Neural cell (in vitro differentiated cells): Measurements from ENCODE around the gene NDRG2. TPM values are rescaled to one million over a fixed set of nuclear protein-coding genes. Genes with fewer than 3 reads are reported as not detected.

ENCODE experiments used
- H2AFZ ChIP-seq: fragments of 200-600, 300-800 bp; sonication (generic), shearing (Covaris generic); 2 replicates; pipeline ENCODE4 v1.6.0; 2014; ENCODE audit warnings: low read depth, mild to moderate bottlenecking, antibody characterized with exemption, low read length, moderate library complexity
- H3F3A ChIP-seq: fragments of 200-600 bp; shearing (Covaris generic); 2 replicates; pipeline ENCODE4 v1.6.1; 2016; ENCODE audit warnings: mild to moderate bottlenecking, moderate library complexity, mixed read lengths, antibody characterized with exemption, low read length; ENCODE audit not compliant: insufficient read depth, poor library complexity, severe bottlenecking
- H3K27ac ChIP-seq: fragments of 200-600, 300-800 bp; sonication (generic), shearing (Covaris generic); 2 replicates; pipeline ENCODE4 v1.5.1; 2014; ENCODE audit warnings: mild to moderate bottlenecking, low read length, moderate library complexity
- H3K27me3 ChIP-seq: fragments of 300-800, 200-600 bp; sonication (generic), shearing (Covaris generic); 2 replicates; pipeline ENCODE4 v1.6.0; 2014; ENCODE audit warnings: mild to moderate bottlenecking, low read depth, low read length, moderate library complexity; ENCODE audit not compliant: insufficient read depth
- H3K36me3 ChIP-seq: fragments of 300-800, 200-600 bp; sonication (generic), shearing (Covaris generic); 2 replicates; pipeline ENCODE4 v1.5.1; 2014; ENCODE audit warnings: mild to moderate bottlenecking, antibody characterized with exemption, low read length, moderate library complexity; ENCODE audit not compliant: insufficient read depth
- H3K4me2 ChIP-seq: fragments of 300-800, 200-600 bp; sonication (generic), shearing (Covaris generic); 2 replicates; pipeline ENCODE4 v1.6.0; 2014; ENCODE audit warnings: mild to moderate bottlenecking, low read length
- H3K4me3 ChIP-seq: fragments of 300-800, 200-600 bp; sonication (generic), shearing (Covaris generic); 2 replicates; pipeline ENCODE4 v1.5.1; 2014; ENCODE audit warnings: mild to moderate bottlenecking, low read length, moderate library complexity
- H3K79me2 ChIP-seq: fragments of 200-600 bp; shearing (Covaris generic); replicated peaks from 2 replicates; pipeline ENCODE4 v1.6.0; 2014; ENCODE audit warnings: mild to moderate bottlenecking, low read length, moderate library complexity; ENCODE audit not compliant: insufficient read depth
- H3K9ac ChIP-seq: fragments of 300-800, 200-600 bp; sonication (generic), shearing (Covaris generic); 2 replicates; pipeline ENCODE4 v1.6.1; 2016; ENCODE audit warnings: mild to moderate bottlenecking, low read length, mixed read lengths
- H3K9me2 ChIP-seq: fragments of 200-600 bp; shearing (Covaris generic); 2 replicates; pipeline ENCODE4 v1.6.1; 2016; ENCODE audit warnings: mild to moderate bottlenecking, low read length, mixed read lengths; ENCODE audit not compliant: insufficient read depth
- H3K9me3 ChIP-seq: fragments of 200-600, 300-800 bp; sonication (generic), shearing (Covaris generic); 2 replicates; pipeline ENCODE4 v1.6.1; 2016; ENCODE audit warnings: mild to moderate bottlenecking, mixed run types, low read length, moderate library complexity, mixed read lengths
- H4K20me1 ChIP-seq: fragments of 200-600 bp; shearing (Covaris generic); 2 replicates; pipeline ENCODE4 v1.6.1; 2016; ENCODE audit warnings: mild to moderate bottlenecking, mixed run types; ENCODE audit not compliant: insufficient read depth
- CTCF ChIP-seq: fragments of 450-650 bp; IDR thresholded peaks from 2 replicates; pipeline ENCODE4 v1.5.1; 2014; ENCODE audit warnings: antibody characterized with exemption, mild to moderate bottlenecking, moderate library complexity; ENCODE audit not compliant: poor library complexity, severe bottlenecking
- MXI1 ChIP-seq: fragments of 450-650 bp; conservative IDR thresholded peaks from 2 replicates; pipeline ENCODE4 v1.6.1; 2014; ENCODE audit warnings: antibody characterized with exemption, mild to moderate bottlenecking; ENCODE audit not compliant: poor library complexity, severe bottlenecking
- POLR2AphosphoS5 ChIP-seq: IDR thresholded peaks from 2 replicates; pipeline ENCODE4 v1.6.1; 2012
- TAF1 ChIP-seq: IDR thresholded peaks from 2 replicates; pipeline ENCODE4 v1.6.1; 2012; ENCODE audit warnings: low read depth
- polyA plus RNA-seq: library from polyadenylated mRNA; depleted of rRNA; stranded (reverse); fragments of >200 nt; gene quantifications from 2 replicates; pipeline ENCODE4 v1.2.3, GENCODE V29; 2014
- TF ChIP-seq, protein P1 (sequence below): IDR thresholded peaks from 2 replicates; pipeline ENCODE4 v1.6.1; 2012; ENCODE audit warnings: borderline replicate concordance

Gene NDRG2
- polyA plus RNA-seq, 1 donor from 2014 or later = 43.3 TPM

DNA sequence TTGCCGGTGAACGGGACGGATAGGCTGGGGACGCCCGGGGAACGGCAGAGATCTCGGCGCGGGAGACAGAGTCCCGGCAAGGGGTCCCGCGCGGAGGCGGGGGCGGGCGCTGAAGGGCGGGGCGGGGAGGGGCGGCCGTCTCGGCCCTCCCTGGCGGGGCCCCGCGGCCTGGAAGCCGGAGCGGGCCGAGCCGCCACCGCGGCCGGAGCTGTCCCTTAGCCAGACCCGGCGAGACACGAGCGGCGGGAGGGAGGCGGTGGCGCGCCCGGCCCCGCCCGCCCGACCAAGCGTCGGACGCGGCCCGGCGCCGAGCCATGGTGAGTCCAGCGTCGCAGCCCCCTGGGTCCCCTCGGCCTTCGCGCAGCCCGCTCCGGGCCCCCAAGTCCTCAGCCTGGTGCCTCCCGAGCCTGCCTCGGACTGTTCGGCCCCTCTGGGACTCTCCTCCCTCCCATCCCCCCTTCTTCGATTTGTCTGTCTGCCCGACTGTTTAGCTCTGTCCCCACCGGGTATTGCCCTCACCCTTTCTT is 45.3 kb upstream of the NDRG2 start, which contains the start of gene ARHGEF40:
ARHGEF40 (plus strand) TSS at position 222 of the 527 bp plus-strand sequence; CDS start at position 315, 93 bp downstream.
- TF ChIP-seq POLR2AphosphoS5 = peak; percentile 3
- no peak for TF ChIP-seq TAF1
- TF ChIP-seq MXI1 = no peak
- no peak for TF ChIP-seq CTCF
- H2AFZ ChIP-seq = peak within 1 kb of the TSS; percentile 88

DNA sequence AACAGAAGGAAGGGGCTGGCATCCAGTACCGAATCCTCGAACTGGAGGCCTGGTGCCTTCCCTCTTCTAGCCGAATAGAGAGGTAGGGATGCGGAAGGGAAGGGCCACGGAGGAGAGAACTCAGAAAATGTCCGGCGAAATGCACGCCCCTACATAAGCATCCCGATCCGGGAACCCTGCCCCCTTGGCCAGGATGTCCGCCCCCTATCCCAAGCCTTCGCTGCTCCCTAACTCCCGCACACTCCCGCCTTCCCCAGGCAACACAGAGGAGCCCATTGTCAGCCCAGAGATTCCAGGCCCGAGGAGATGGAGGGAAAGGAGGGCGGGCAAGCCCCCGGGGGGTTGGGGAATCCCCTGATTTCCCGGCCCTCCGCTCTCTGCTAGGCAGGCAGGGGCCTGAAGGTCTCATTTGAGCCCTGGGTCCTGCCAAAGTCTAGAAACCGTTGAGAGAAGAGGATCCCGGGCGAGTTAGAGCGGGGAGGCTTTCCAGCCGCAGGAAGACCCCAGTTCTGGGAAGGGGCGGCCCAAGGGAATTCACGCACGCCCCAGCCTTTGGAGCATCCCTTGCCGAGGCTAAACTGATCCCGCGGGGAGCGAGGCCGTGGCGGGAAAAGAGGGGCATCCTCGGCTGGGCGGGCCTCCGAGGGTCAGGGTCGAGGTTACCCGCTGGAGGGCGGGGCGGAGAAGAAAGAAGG is 44.7 kb upstream of the NDRG2 start:
- Histone ChIP-seq H3K36me3 (no peaks in the 10 kb centered on the region), H3K4me3 (peak overlapping the region; percentile 78), H3K79me2 (peaks cover 7% of the 10 kb centered on the region), H3K4me2 (peak overlapping the region; percentile 86), H3K9ac (peak overlapping the region; percentile 92), H2AFZ (peak overlapping the region; percentile 88), H3F3A (peaks cover 4% of the 10 kb centered on the region), H3K27ac (peak overlapping the region; percentile 88), H4K20me1 (no peaks in the 10 kb centered on the region), H3K27me3 (no peaks in the 10 kb centered on the region), H3K9me3 (no peaks in the 10 kb centered on the region), H3K9me2 (no peaks in the 10 kb centered on the region)
- TF ChIP-seq TAF1 = no peak
- TF ChIP-seq, protein P1, sequence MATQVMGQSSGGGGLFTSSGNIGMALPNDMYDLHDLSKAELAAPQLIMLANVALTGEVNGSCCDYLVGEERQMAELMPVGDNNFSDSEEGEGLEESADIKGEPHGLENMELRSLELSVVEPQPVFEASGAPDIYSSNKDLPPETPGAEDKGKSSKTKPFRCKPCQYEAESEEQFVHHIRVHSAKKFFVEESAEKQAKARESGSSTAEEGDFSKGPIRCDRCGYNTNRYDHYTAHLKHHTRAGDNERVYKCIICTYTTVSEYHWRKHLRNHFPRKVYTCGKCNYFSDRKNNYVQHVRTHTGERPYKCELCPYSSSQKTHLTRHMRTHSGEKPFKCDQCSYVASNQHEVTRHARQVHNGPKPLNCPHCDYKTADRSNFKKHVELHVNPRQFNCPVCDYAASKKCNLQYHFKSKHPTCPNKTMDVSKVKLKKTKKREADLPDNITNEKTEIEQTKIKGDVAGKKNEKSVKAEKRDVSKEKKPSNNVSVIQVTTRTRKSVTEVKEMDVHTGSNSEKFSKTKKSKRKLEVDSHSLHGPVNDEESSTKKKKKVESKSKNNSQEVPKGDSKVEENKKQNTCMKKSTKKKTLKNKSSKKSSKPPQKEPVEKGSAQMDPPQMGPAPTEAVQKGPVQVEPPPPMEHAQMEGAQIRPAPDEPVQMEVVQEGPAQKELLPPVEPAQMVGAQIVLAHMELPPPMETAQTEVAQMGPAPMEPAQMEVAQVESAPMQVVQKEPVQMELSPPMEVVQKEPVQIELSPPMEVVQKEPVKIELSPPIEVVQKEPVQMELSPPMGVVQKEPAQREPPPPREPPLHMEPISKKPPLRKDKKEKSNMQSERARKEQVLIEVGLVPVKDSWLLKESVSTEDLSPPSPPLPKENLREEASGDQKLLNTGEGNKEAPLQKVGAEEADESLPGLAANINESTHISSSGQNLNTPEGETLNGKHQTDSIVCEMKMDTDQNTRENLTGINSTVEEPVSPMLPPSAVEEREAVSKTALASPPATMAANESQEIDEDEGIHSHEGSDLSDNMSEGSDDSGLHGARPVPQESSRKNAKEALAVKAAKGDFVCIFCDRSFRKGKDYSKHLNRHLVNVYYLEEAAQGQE = peak; percentile 54

More for the DNA sequence above, 45.3 kb upstream of the NDRG2 start, which contains the start of gene ARHGEF40:
- peak within 1 kb of the TSS; percentile 78 for H3K4me3 ChIP-seq
- no peaks in the 10 kb centered on the region for H3K36me3 ChIP-seq
- peak within 1 kb of the TSS; percentile 92 for H3K9ac ChIP-seq
- no peaks in the 10 kb centered on the region for H3K9me3 ChIP-seq
- peaks cover 7% of the 10 kb centered on the region for H3K79me2 ChIP-seq
- H3K9me2 ChIP-seq = no peaks in the 10 kb centered on the region
- no peaks in the 10 kb centered on the region for H4K20me1 ChIP-seq
- peak within 1 kb of the TSS; percentile 88 for H3K27ac ChIP-seq
- peak within 1 kb of the TSS; percentile 99 for H3K4me2 ChIP-seq
- H3F3A ChIP-seq = peaks cover 4% of the 10 kb centered on the region
- no peaks in the 10 kb centered on the region for H3K27me3 ChIP-seq
